ENCODE data around the gene ZNF217. TPM values are rescaled to one million over a fixed set of nuclear protein-coding genes. Genes with fewer than 3 reads are reported as not detected.

Gene ZNF217
- total and polyA plus RNA-seq, 2 of the 8 experiments (the other 6 are each of a cell fraction or from before 2014, with no cell fraction given) = 15.3 to 87.9 TPM

DNA sequence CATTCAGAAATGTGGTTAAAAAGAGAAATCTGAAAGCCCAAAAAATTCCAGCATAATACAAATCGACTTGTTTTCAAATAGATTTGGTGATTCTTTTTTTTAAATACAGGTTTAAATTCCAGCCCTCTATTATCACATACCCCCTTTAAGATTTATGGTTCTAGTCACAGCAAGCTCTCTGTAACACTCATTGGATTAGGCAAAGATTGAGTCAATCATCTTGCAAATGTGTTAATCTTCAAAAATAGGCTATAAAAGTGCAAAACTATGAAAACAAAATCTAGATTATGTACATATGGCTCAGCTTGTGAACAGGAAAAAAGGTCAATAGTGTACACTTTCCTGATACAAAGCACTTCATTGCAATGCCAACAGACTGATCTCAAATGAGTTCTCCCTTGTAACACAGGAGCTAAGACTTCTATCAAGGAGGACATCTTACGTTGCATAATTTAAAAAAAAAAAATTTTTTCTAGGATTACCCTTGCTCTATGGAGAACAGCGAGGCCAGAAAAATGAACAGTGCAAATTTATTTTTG, 26.2 kb downstream of the ZNF217 start:
- no peaks in the 10 kb centered on the region for H3K9me3 ChIP-seq (ENCODE audit: insufficient read depth in 2 of 2, low read depth in 1 of 2, low read length in 1 of 2)
- no peak overlapping the region for H3K4me2 ChIP-seq (ENCODE audit: insufficient read depth in 1 of 2, low read depth in 2 of 2, low read length in 2 of 2)
- no peak overlapping the region for H2BK20ac ChIP-seq (ENCODE audit: low read length)
- no peak overlapping the region for H3K18ac ChIP-seq (ENCODE audit: extremely low read depth, low read length)
- H3K23me2 ChIP-seq (ENCODE audit: low read depth, low read length) = no peaks in the 10 kb centered on the region
- no peak overlapping the region for H3K4me3 ChIP-seq (ENCODE audit: extremely low read depth in 1 of 4, insufficient read depth in 2 of 4, low read depth in 3 of 4, low read length in 4 of 4)
- FAIRE-seq (no peak), DNase-seq (ENCODE audit: low read depth in 1 of 2, low spot score in 2 of 2) (no peak)
- H3K27me3 ChIP-seq (replicated peaks in 1 of 4; ENCODE audit: control insufficient read depth in 3 of 4, extremely low read depth in 1 of 4, insufficient read depth in 3 of 4, low read length in 3 of 4) = no peaks in the 10 kb centered on the region
- H4K20me1 ChIP-seq (replicated peaks in 1 of 2; ENCODE audit: control insufficient read depth in 1 of 2, insufficient read depth in 2 of 2, low read length in 2 of 2) = peaks cover 1 to 9% of the 10 kb centered on the region in 2 experiments
- CTCF ChIA-PET (ENCODE audit: partially characterized antibody) = interaction anchor here (0.6 to 1.5 kb wide), 3 partner anchors 9 to 359 kb away, joined by 3 to 4 read pairs (median 3); no protein-coding TSS in a partner anchor
- H3K9ac ChIP-seq (replicated peaks in 1 of 4; ENCODE audit: extremely low read depth in 1 of 4, low read depth in 3 of 4, low read length in 3 of 4) = no peak overlapping the region
- H2BK120ac ChIP-seq (replicated peaks; ENCODE audit: low read depth, low read length) = no peak overlapping the region
- H3K4ac ChIP-seq (replicated peaks; ENCODE audit: insufficient read length, low read depth, low read length) = no peak overlapping the region
- no peak overlapping the region for H4K91ac ChIP-seq (replicated peaks; ENCODE audit: insufficient read length, low read length)
- no peak overlapping the region for H3K27ac ChIP-seq (ENCODE audit: low read depth, low read length)
- no peak overlapping the region for H2BK15ac ChIP-seq (ENCODE audit: low read length)
- no peak overlapping the region for H2BK5ac ChIP-seq (ENCODE audit: low read depth, low read length)
- WGBS, 2 experiments (ENCODE audit: extremely low coverage in 1 of 2, insufficient coverage in 1 of 2, insufficient read length in 1 of 2, insufficient replicate concordance in 2 of 2, low coverage in 1 of 2, low lambda C conversion rate in 2 of 2, missing lambda C conversion rate in 1 of 2) = 96% methylated on average over 3 of the region's 3 CpGs; no CpG with 5 or more reads in 1 of the 2 experiments
- no peak overlapping the region for H3K56ac ChIP-seq (replicated peaks; ENCODE audit: insufficient read length, low read depth, low read length)
- peaks cover 0 to 4% (median 0%) of the 10 kb centered on the region in 4 experiments; a peak in 1 of 7 replicates for H3K4me1 ChIP-seq (replicated peaks in 1 of 4; ENCODE audit: control insufficient read depth in 3 of 4, insufficient read depth in 4 of 4, low read length in 3 of 4)
- POLR2A ChIA-PET (ENCODE audit: partially characterized antibody) = interaction anchor here (1.2 kb wide), 1 partner anchor 155 kb away, joined by 3 read pairs; no protein-coding TSS in a partner anchor
- H2AK5ac ChIP-seq (ENCODE audit: low read depth, low read length) = no peak overlapping the region
- peaks cover 26 to 79% (median 43%) of the 10 kb centered on the region in 4 experiments for H3K36me3 ChIP-seq (ENCODE audit: control insufficient read depth in 2 of 4, insufficient read depth in 4 of 4, low read length in 3 of 4)
- H3K79me1 ChIP-seq (ENCODE audit: low read depth, low read length) = no peaks in the 10 kb centered on the region; the same call in 1 of the 2 replicates
- TF ChIP-seq EGR1 (IDR thresholded peaks at IDR 0.05; ENCODE audit: borderline replicate concordance, low read depth, low read length) (no peak), MAFK (IDR thresholded peaks at IDR 0.05; ENCODE audit: low read depth, low read length) (no peak)
- TF ChIP-seq, protein P1, sequence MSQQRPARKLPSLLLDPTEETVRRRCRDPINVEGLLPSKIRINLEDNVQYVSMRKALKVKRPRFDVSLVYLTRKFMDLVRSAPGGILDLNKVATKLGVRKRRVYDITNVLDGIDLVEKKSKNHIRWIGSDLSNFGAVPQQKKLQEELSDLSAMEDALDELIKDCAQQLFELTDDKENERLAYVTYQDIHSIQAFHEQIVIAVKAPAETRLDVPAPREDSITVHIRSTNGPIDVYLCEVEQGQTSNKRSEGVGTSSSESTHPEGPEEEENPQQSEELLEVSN (IDR thresholded peaks at IDR 0.05) = no peak
- H3K79me2 ChIP-seq (ENCODE audit: control insufficient read depth in 1 of 2, insufficient read depth in 2 of 2, low read length in 2 of 2) = peaks cover 0 to 41% of the 10 kb centered on the region in 2 experiments; a peak in 2 of 4 replicates
- H4K8ac ChIP-seq (ENCODE audit: extremely low read depth, insufficient read depth, low read length) = no peak overlapping the region
- no peak overlapping the region for H2BK12ac ChIP-seq (ENCODE audit: low read depth, low read length)
- H3K14ac ChIP-seq (ENCODE audit: insufficient read length) = no peak overlapping the region
- H2AFZ ChIP-seq (ENCODE audit: low read length) = no peak overlapping the region
- no peak overlapping the region for H4K5ac ChIP-seq (ENCODE audit: insufficient read length, low read depth, low read length)
- no peak overlapping the region for H3K23ac ChIP-seq (ENCODE audit: insufficient read length)

Measured in H1 (cell line).